HepG2 (cell line): ENCODE data around the gene BPIFA2. TPM values are rescaled to one million over a fixed set of nuclear protein-coding genes. Genes with fewer than 3 reads are reported as not detected.

ENCODE experiments used
- ATAC-seq: fragments of 200-7000 bp; cut with Tn5 transposase; 3 replicates; pipeline ENCODE4 v1.9.1; 2020; ENCODE audit warnings: mild to moderate bottlenecking, moderate library complexity
- BruUV-seq: library from RNA; stranded (reverse); fragments of 400-500 nt; replicated peaks from 2 replicates; lab custom pipeline; 2021; lab: Mats Ljungman, UMichigan
- CTCF ChIA-PET: fragments of 300-600 bp; formaldehyde crosslinking; extraction: SDS; loops from one replicate; lab custom pipeline; 2021; ENCODE audit warnings: low total read pairs, inconsistent platforms, low intra/inter-chr PET ratio; lab: Yijun Ruan, JAX
- POLR2A ChIA-PET: fragments of 350-600 bp; sonication (Branson Sonifier 250); formaldehyde crosslinking; loops from one replicate; lab custom pipeline; 2020; ENCODE audit warnings: antibody characterized with exemption, inconsistent platforms; lab: Yijun Ruan, JAX
- DNase-seq: peaks from one replicate; pipeline ENCODE4 v3.0.0-alpha.2; 2015; ENCODE audit warnings: low spot score
- FAIRE-seq: peaks from 3 replicates; lab custom pipeline; 2011; peaks lifted over from hg19 to GRCh38; lab: Jason Lieb, UNC
- H2AFZ ChIP-seq: one replicate; pipeline ENCODE4 v1.6.1; 2011; ENCODE audit warnings: low read length, inconsistent platforms
- H3K27ac ChIP-seq: fragments of 300-600 bp; 3 replicates; pipeline ENCODE4 v1.8.0; 2011; ENCODE audit warnings: mixed run types, mild to moderate bottlenecking, mixed read lengths, low read length, inconsistent platforms; ENCODE audit not compliant: insufficient read depth; ENCODE audit errors: extremely low read length
- H3K27me3 ChIP-seq, 2 experiments: fragments of 200-600 bp in 1 of 2; 2 replicates in 1 of 2; 3 replicates in 1 of 2; pipeline versions ENCODE4 v1.6.0 to v1.8.0; 2011; ENCODE audit warnings: low read length in 2 of 2, mild to moderate bottlenecking in 2 of 2, moderate library complexity in 2 of 2, inconsistent platforms in 1 of 2; ENCODE audit not compliant: insufficient read depth in 2 of 2, control insufficient read depth in 1 of 2
- H3K36me3 ChIP-seq, 2 experiments: fragments of 200-600 bp in 1 of 2; replicated peaks in 1 of 2; 2 replicates in 1 of 2; 3 replicates in 1 of 2; pipeline versions ENCODE4 v1.5.1 to v1.8.0; 2011; ENCODE audit warnings: low read length in 2 of 2, inconsistent platforms in 1 of 2; ENCODE audit not compliant: insufficient read depth in 2 of 2, control insufficient read depth in 1 of 2
- H3K4me1 ChIP-seq: 2 replicates; pipeline ENCODE4 v1.5.1; 2012; ENCODE audit warnings: low read length, inconsistent platforms; ENCODE audit not compliant: insufficient read depth
- H3K4me2 ChIP-seq: 2 replicates; pipeline ENCODE4 v1.6.0; 2011; ENCODE audit warnings: low read depth, low read length, inconsistent platforms
- H3K4me3 ChIP-seq, 3 experiments: fragments of 200-600 bp in 1 of 3; sonication (generic), shearing (Covaris generic) in 1 of 3; replicated peaks in 1 of 3; 2 replicates each; pipeline ENCODE4 v1.5.1; 2011 to 2016; ENCODE audit warnings: low read length in 3 of 3, inconsistent platforms in 2 of 3, low read depth in 2 of 3, mild to moderate bottlenecking in 2 of 3, control low read depth in 1 of 3, mixed read lengths in 1 of 3; ENCODE audit not compliant: insufficient read depth in 1 of 3
- H3K79me2 ChIP-seq: one replicate; pipeline ENCODE4 v1.6.1; 2011; ENCODE audit warnings: low read length, inconsistent platforms; ENCODE audit not compliant: insufficient read depth
- H3K9ac ChIP-seq: 2 replicates; pipeline ENCODE4 v1.6.0; 2011; ENCODE audit warnings: mild to moderate bottlenecking, low read depth, low read length, inconsistent platforms; ENCODE audit not compliant: insufficient read depth
- H3K9me3 ChIP-seq: 2 replicates; pipeline ENCODE4 v1.5.1; 2012; ENCODE audit warnings: mild to moderate bottlenecking, low read length
- H4K20me1 ChIP-seq: 2 replicates; pipeline ENCODE4 v1.6.0; 2011; ENCODE audit warnings: inconsistent platforms, mild to moderate bottlenecking, low read length, moderate library complexity; ENCODE audit not compliant: insufficient read depth
- CREB1 ChIP-seq, 2 experiments: fragments of 450-650 bp in 1 of 2; IDR thresholded peaks; 2 replicates each; pipeline ENCODE4 v1.6.1; 2016 to 2017; ENCODE audit warnings: control low read depth in 1 of 2, mild to moderate bottlenecking in 1 of 2, missing compliant biosample characterization in 1 of 2, missing genetic modification characterization in 1 of 2
- GPN1 ChIP-seq: sonication (generic); formaldehyde crosslinking; IDR thresholded peaks from 2 replicates; pipeline ENCODE4 v1.5.1; 2020; ENCODE audit warnings: missing genetic modification reagents, borderline replicate concordance
- MIER3 ChIP-seq: IDR thresholded peaks from 2 replicates; pipeline ENCODE4 v1.6.1; 2016; ENCODE audit warnings: missing compliant biosample characterization, borderline replicate concordance
- NCOR1 ChIP-seq: fragments of 200-600 bp; sonication (generic); IDR thresholded peaks from 2 replicates; pipeline ENCODE4 v1.7.0; 2017; ENCODE audit warnings: antibody characterized with exemption, low read length, borderline replicate concordance
- NR3C1 ChIP-seq: sonication (generic); formaldehyde crosslinking; IDR thresholded peaks from 2 replicates; pipeline ENCODE4 v1.4.0; 2020; ENCODE audit warnings: missing genetic modification reagents
- SNAI1 ChIP-seq: sonication (generic); formaldehyde crosslinking; IDR thresholded peaks from 2 replicates; pipeline ENCODE4 v1.5.0; 2020; ENCODE audit warnings: mild to moderate bottlenecking, missing genetic modification reagents, borderline replicate concordance
- ZBTB21 ChIP-seq: sonication (generic); formaldehyde crosslinking; IDR thresholded peaks from 2 replicates; pipeline ENCODE4 v1.4.0; 2020; ENCODE audit warnings: missing genetic modification reagents
- ZNF552 ChIP-seq: sonication (generic); formaldehyde crosslinking; IDR thresholded peaks from 2 replicates; pipeline ENCODE4 v1.9.0; 2022; ENCODE audit warnings: missing genetic modification reagents, mild to moderate bottlenecking, borderline replicate concordance
- ZSCAN5A ChIP-seq: sonication (generic); formaldehyde crosslinking; IDR thresholded peaks from 2 replicates; pipeline ENCODE4 v1.8.0; 2022; ENCODE audit warnings: mild to moderate bottlenecking, missing genetic modification reagents, borderline replicate concordance
- WGBS: methylation state at CpG from one replicate; pipeline ENCODE4 v1.1.6; 2017; ENCODE audit warnings: low lambda C conversion rate; 5-methylcytosine and 5-hydroxymethylcytosine counted together
- in situ Hi-C: cut with HindIII; loops from 2 replicates; pipeline ENCODE4 v1.10.0; 2017; ENCODE audit warnings: low pct_unique_long_range_greater_than_20kb; ENCODE audit not compliant: extremely low pct_ligation_motif_present
- intact Hi-C: fragments of 100-400 bp; cut with micrococcal nuclease; formaldehyde crosslinking; loops from one replicate; pipeline ENCODE4 v1.10.0; 2022; ENCODE audit not compliant: unreplicated experiment
- polyA plus RNA-seq, 8 experiments: library from polyadenylated mRNA; depleted of rRNA in 3 of 8; stranded (reverse) in 7 of 8; unstranded in 1 of 8; fragments of >200 nt; fragmentation: Illumina TruSeq in 4 of 8; extraction: Trizol in 4 of 8; gene quantifications; 2 replicates each; pipeline versions ENCODE4 v1.2.1 to v1.2.3, GENCODE V29; 2011 to 2016; ENCODE audit warnings: low read depth in 4 of 8, missing spikeins in 1 of 8, mixed read lengths in 1 of 8; ENCODE audit not compliant: insufficient read depth in 1 of 8
- total RNA-seq, 5 experiments: library from RNA; depleted of rRNA; stranded (reverse); fragments of >200 nt; fragmentation: Illumina TruSeq; extraction: Trizol; gene quantifications; 2 replicates each; pipeline ENCODE4 v1.2.3, GENCODE V29; 2016; ENCODE audit warnings: low read depth in 1 of 5

The BPIFA2 gene
- total and polyA plus RNA-seq, 2 of the 13 experiments (the other 11 are each of a cell fraction or from before 2014, with no cell fraction given), result not detected

DNA sequence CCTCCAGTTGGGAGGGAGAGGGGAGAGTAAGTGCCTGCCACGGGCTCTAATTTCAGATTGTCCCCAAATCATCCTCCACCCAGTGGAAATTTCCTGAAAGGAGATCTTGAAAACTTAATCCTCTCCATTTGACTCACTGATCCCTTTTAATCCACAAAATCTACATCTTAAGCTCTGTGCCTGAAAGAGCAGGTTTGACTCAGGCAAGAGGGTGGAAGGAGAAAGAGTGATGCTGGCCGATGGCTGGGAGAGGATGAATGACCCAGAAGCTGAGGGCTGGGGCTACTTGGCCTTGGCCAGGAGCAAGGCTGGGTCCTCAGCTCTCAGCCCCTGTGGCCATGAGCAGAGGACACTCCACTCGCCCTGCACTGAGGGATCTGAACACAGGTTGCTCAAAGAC, 8.1 kb downstream of the BPIFA2 start:
- FAIRE-seq (no peak), DNase-seq (no peak)
- TF ChIP-seq ZNF552 (no peak), ZBTB21 (CRISPR knock-in tag) (no peak), SNAI1 (no peak), NR3C1 (CRISPR knock-in tag) (no peak), MIER3 (CRISPR knock-in tag) (no peak), GPN1 (CRISPR knock-in tag) (no peak), ZSCAN5A (CRISPR knock-in tag) (no peak), CREB1 (IDR thresholded peaks at IDR 0.05) (no peak), CREB1 (CRISPR knock-in tag; IDR thresholded peaks at IDR 0.05) (no peak), NCOR1 (no peak)
- TF ChIP-seq, all 625 proteins: peak for 0
- no peak overlapping the region for H2AFZ ChIP-seq
- no TSS peak for BruUV-seq
- no peaks in the 10 kb centered on the region for H4K20me1 ChIP-seq
- H3K27ac ChIP-seq, result no peak overlapping the region
- H3K4me3 ChIP-seq, result no peak overlapping the region
- H3K9me3 ChIP-seq, result no peaks in the 10 kb centered on the region
- ChIA-PET POLR2A (no interaction called here), CTCF (no interaction called here)
- WGBS, result 11% methylated on average over 3 of the region's 3 CpGs
- H3K4me1 ChIP-seq, result peaks cover 8% of the 10 kb centered on the region
- no peak overlapping the region for H3K4me2 ChIP-seq
- H3K27me3 ChIP-seq, result peaks cover 2 to 17% of the 10 kb centered on the region in 2 experiments; a peak in 2 of 5 replicates
- H3K9ac ChIP-seq, result no peak overlapping the region
- in situ Hi-C loops, result no loop called here
- ATAC-seq, result no peak
- no peaks in the 10 kb centered on the region for H3K79me2 ChIP-seq
- intact Hi-C loops, result no loop called here
- no peaks in the 10 kb centered on the region for H3K36me3 ChIP-seq
